AG09309 (cell line): ENCODE data around the gene CEND1.

Experiments used
- DNase-seq: peaks from one replicate; pipeline ENCODE4 v3.0.0-alpha.2; 2010; ENCODE audit warnings: low read depth
- H3K4me3 ChIP-seq: 2 replicates; pipeline ENCODE4 v1.5.1; 2011; ENCODE audit warnings: mild to moderate bottlenecking, low read depth, low read length, moderate library complexity; ENCODE audit not compliant: control insufficient read depth
- CTCF ChIP-seq: IDR thresholded peaks from 2 replicates; pipeline ENCODE4 v1.5.1; 2011; ENCODE audit warnings: mild to moderate bottlenecking, low read depth, low read length, inconsistent platforms; ENCODE audit not compliant: insufficient read depth, control insufficient read depth; ENCODE audit errors: missing control alignments

Gene CEND1

GRCh38 chr11:823441-824291, 33.8 kb upstream of the CEND1 start:
- TF ChIP-seq CTCF = no peak
- DNase-seq = no peak
- H3K4me3 ChIP-seq = no peak overlapping the region

DNA sequence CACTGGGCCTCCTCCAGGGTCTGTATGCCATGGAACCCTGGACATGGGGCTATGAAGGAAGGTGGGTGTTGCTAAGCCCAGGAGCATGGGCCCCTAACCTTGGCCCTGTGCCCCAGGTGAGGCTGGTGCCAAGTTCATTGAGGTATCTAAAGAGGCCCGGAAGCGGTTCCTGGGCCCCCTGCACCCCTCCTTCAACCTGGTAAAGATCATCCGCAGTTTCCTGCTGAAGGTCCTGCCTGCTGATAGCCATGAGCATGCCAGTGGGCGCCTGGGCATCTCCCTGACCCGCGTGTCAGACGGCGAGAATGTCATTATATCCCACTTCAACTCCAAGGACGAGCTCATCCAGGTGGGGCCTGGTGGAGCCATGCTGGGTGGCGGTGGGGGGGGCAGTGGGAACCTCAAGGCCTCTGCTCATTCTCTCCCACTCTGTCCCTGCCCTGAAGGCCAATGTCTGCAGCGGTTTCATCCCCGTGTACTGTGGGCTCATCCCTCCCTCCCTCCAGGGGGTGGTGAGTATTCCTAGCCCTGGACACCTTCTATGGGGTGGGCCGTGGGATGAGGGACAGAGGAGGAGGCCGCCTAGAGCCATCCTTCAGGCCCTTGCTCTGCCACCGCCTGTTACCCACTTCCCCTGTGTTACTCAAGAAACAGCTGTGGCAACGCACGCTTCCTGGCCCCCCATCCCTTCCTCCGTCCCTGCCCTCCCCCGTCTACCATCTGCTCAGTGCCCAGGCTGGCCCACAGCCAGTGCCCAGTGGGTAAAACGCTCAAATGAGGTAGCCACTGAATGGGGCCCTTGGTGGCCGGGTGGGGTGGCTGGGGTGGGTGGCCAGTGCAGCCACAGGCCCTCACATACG, 31.9 kb upstream of the CEND1 start:
- no peak for TF ChIP-seq CTCF
- peak overlapping the region; percentile 81 for H3K4me3 ChIP-seq
- DNase-seq = no peak

DNA sequence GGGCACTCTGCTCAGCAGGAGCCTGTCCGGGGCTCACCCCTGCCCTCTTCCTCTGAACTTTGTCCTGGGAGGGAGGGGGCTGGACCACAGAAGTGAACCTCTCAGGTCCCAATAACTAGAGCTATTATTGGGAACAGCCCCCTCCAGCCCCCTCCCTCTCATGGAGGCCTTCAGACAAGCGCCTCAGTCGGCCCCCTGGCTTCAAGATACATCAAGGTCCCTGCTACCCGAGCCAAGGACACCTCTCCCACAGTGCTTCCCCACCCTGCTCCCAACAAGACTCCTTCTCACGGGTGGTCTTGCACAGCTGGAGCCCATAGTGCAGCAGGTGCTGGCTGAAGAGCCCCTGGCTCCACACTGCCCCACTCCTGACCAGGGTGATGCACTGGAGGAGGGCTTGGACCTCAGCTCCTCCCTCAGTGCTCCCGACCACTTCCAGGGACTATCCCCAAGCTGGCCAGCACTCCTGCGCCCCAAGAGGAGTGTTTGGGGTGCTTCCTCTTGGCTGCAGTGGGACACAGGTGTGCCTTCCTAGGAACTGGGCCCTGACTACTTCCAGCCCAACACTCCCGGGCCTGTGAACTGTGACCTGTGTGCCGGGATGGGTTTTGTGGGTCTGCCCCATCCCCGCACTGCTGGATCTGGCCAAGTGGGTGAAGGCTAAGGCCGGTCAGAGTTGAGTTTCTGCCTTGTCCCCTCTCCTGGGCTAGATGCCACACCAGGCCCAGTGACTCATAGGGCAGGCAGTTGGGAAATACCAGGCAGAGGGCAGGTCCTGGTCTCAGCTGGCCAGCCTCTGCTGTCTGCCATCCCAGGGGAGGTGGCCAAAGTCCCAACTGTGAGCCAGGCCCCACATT, 31.0 kb upstream of the CEND1 start:
- no peak for TF ChIP-seq CTCF
- DNase-seq = no peak
- H3K4me3 ChIP-seq = peak overlapping the region; percentile 81

DNA sequence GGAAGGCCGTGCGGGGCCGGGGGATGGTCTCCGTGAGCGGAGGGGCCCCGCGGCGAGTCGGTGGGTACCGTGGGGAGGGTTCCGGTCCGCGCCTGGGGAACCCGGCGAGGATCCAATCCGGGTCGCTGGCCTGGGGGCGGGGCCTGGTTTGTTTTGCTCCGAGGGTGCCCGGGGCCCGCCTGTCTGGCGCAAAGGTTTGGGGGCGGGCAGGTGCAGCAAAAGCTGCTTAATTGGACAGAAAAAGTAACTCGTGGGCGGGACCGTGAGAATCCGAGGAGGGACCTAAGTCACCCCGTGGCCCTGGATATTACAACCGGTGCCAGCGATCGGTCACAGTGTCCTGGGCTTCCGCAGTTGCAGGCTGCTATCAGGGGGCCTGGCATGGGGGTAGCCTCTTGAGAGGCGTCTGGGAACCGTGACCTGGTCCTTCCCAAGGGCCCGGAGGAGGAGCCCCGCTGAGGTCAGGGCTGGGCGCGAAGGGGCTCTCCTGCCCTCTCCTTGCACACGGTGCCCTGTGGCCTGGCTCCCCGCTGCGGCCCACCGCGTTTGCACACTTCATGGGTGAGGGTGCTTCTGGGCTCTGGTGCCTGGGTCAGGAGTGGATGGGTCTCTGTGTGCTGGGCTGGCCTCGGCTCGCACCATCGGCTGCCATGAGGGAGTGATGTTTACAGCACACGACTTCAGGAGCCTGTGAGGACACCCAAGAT, 30.2 kb upstream of the CEND1 start:
- DNase-seq = no peak
- no peak for TF ChIP-seq CTCF
- H3K4me3 ChIP-seq = peak overlapping the region; percentile 81

DNA sequence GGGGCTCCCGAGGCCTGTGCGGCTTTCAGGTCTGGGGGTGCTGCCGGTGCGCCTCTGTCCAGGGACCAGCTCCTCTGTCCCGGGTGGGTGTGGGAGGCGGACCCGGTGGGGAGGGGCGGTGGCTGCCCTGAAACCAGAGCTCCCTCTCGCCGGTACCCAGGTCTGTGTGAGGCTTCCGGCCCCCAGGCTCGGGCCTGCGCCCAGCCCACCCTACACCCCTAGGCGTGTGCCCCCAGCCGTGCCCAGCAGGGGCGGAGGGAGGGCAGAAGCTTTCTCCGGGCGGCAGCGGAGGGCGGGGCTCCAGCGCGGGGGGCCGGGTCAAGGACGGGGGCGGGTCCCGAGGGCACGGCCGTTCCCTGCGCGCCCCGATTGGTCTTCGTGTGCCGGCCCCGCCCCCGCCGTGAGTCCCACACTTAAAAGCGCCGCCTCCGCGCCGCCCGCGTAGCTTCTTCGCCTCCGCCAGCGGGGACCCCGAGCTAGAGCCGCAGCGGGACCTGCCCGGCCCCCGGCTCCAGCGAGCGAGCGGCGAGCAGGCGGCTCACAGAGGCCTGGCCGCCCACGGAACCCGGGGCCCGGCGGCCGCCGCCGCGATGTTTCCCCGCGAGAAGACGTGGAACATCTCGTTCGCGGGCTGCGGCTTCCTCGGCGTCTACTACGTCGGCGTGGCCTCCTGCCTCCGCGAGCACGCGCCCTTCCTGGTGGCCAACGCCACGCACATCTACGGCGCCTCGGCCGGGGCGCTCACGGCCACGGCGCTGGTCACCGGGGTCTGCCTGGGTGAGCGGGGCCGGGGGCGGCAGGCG, 29.4 kb upstream of the CEND1 start:
- TF ChIP-seq CTCF = peak; percentile 6
- no peak for DNase-seq
- H3K4me3 ChIP-seq = peak overlapping the region; percentile 81
